Neural crest cell (in vitro differentiated cells): ENCODE data around the gene PLA2G4A. TPM values are rescaled to one million over a fixed set of nuclear protein-coding genes. Genes with fewer than 3 reads are reported as not detected.
A peak's percentile ranks its signal among the peaks of the same experiment; 100 is the strongest.

Source experiments
- DNase-seq: peaks from one replicate; pipeline ENCODE4 v3.0.0; 2021; ENCODE audit warnings: low read depth, mixed read lengths, low spot score
- H3K27ac Mint-ChIP-seq: one replicate; pipeline ENCODE4 v1.8.0; 2021; ENCODE audit warnings: mild to moderate bottlenecking, mixed read lengths; ENCODE audit not compliant: unreplicated experiment
- H3K27me3 Mint-ChIP-seq: 2 replicates; pipeline ENCODE4 v1.8.0; 2021; ENCODE audit warnings: low read depth, mild to moderate bottlenecking, mixed read lengths
- H3K36me3 Mint-ChIP-seq: 2 replicates; pipeline ENCODE4 v1.8.0; 2021; ENCODE audit warnings: low read depth, mild to moderate bottlenecking, mixed read lengths
- H3K4me1 Mint-ChIP-seq: 2 replicates; pipeline ENCODE4 v1.8.0; 2021; ENCODE audit warnings: mixed read lengths
- H3K4me3 Mint-ChIP-seq: one replicate; pipeline ENCODE4 v1.8.0; 2021; ENCODE audit warnings: mild to moderate bottlenecking, mixed read lengths
- H3K9me3 Mint-ChIP-seq: 2 replicates; pipeline ENCODE4 v1.8.0; 2021; ENCODE audit warnings: mixed read lengths
- total RNA-seq: library from RNA; stranded (reverse); gene quantifications from 2 replicates; pipeline ENCODE4 v1.2.1, GENCODE V29; 2021
- TF ChIP-seq, protein P1 (sequence below): fragments of 200-600 bp; sonication (generic); conservative IDR thresholded peaks from 2 replicates; pipeline ENCODE4 v1.5.0; 2021; ENCODE audit warnings: antibody characterized with exemption, mild to moderate bottlenecking

The PLA2G4A gene
- total RNA-seq, 1 donor from 2014 or later: 4.5 TPM

DNA sequence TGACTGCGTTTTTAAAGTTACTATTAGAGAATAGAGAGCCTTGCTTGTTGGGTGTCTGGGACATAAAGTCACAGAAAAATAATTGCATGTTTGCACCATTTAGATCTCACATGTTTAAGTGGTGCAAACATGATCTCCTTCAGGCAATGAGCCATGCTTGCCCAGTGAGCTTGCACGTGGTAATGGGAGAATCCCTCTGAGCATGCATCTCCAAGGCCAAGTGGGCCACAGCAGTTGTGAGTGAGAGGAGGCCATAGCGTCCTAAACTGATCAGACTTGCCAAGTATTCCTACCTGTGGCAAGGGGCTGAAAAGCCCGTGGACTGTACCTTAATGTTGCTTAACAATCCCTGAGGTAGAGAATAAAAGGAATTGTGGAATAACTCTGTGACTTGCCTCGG, 158.3 kb downstream of the PLA2G4A start:
- Mint-ChIP-seq H3K27me3 (no peaks in the 10 kb centered on the region), H3K36me3 (no peaks in the 10 kb centered on the region), H3K27ac (no peak overlapping the region), H3K4me1 (peaks cover 8% of the 10 kb centered on the region), H3K9me3 (no peaks in the 10 kb centered on the region), H3K4me3 (no peak overlapping the region)
- TF ChIP-seq, protein P1, sequence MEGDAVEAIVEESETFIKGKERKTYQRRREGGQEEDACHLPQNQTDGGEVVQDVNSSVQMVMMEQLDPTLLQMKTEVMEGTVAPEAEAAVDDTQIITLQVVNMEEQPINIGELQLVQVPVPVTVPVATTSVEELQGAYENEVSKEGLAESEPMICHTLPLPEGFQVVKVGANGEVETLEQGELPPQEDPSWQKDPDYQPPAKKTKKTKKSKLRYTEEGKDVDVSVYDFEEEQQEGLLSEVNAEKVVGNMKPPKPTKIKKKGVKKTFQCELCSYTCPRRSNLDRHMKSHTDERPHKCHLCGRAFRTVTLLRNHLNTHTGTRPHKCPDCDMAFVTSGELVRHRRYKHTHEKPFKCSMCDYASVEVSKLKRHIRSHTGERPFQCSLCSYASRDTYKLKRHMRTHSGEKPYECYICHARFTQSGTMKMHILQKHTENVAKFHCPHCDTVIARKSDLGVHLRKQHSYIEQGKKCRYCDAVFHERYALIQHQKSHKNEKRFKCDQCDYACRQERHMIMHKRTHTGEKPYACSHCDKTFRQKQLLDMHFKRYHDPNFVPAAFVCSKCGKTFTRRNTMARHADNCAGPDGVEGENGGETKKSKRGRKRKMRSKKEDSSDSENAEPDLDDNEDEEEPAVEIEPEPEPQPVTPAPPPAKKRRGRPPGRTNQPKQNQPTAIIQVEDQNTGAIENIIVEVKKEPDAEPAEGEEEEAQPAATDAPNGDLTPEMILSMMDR: no peak
- DNase-seq: no peak

DNA sequence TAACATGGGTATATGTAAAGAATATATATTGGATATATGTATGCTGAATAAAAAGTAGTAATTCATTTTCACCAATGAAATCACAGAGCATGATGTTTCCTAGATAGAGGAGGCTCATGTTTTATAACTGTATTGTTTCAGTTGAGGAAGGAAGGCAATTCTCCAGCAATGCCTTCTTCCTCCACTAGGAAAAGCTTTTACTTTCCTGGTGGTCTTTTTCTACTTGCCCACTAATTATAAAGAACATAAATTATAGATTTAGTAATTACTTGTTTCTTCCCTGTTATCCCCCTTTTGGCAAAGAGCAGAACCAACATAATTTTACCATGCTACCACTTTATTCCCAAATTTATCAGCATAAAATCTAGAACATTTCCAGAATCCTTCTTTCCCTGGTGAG, 159.0 kb downstream of the PLA2G4A start:
- H3K27me3 Mint-ChIP-seq: no peaks in the 10 kb centered on the region
- H3K4me3 Mint-ChIP-seq: no peak overlapping the region
- DNase-seq: no peak
- H3K4me1 Mint-ChIP-seq: peaks cover 8% of the 10 kb centered on the region
- TF ChIP-seq, protein P1: peak; percentile 45
- H3K36me3 Mint-ChIP-seq: no peaks in the 10 kb centered on the region
- H3K27ac Mint-ChIP-seq: no peak overlapping the region
- H3K9me3 Mint-ChIP-seq: no peaks in the 10 kb centered on the region

GRCh38 chr1:186993996-186994395, 165.2 kb downstream of the PLA2G4A start:
- Mint-ChIP-seq H3K9me3 (no peaks in the 10 kb centered on the region), H3K36me3 (no peaks in the 10 kb centered on the region), H3K4me1 (no peaks in the 10 kb centered on the region), H3K27ac (no peak overlapping the region), H3K4me3 (no peak overlapping the region), H3K27me3 (no peaks in the 10 kb centered on the region)
- DNase-seq: no peak
- TF ChIP-seq, protein P1: no peak

DNA sequence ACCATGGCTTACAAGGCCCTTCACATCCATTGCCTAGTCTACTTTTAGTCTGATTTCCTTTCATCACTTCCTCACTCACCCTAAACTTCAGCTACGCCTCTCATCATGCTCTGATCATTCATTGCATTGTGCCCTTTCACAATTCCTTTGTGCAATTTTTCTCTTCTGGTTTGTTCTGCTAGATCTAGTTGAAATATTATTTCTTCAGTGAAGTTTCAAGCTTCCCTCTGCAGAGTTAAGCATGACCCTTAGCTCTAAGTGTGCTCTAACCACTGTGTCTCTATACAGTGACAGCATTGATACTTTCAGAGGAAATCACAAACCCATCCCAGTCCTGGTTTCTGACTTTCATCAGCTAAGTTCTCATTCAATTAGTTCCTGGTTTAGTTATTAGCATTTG, 166.1 kb downstream of the PLA2G4A start:
- H3K27ac Mint-ChIP-seq: no peak overlapping the region
- no peaks in the 10 kb centered on the region for H3K27me3 Mint-ChIP-seq
- H3K36me3 Mint-ChIP-seq: no peaks in the 10 kb centered on the region
- no peak overlapping the region for H3K4me3 Mint-ChIP-seq
- TF ChIP-seq, protein P1: no peak
- H3K4me1 Mint-ChIP-seq: no peaks in the 10 kb centered on the region
- no peak for DNase-seq
- H3K9me3 Mint-ChIP-seq: no peaks in the 10 kb centered on the region

GRCh38 chr1:186996816-186997215, 168.1 kb downstream of the PLA2G4A start:
- H3K4me1 Mint-ChIP-seq: no peaks in the 10 kb centered on the region
- no peak overlapping the region for H3K27ac Mint-ChIP-seq
- H3K36me3 Mint-ChIP-seq: no peaks in the 10 kb centered on the region
- TF ChIP-seq, protein P1: no peak
- no peak for DNase-seq
- H3K27me3 Mint-ChIP-seq: no peaks in the 10 kb centered on the region
- H3K9me3 Mint-ChIP-seq: no peaks in the 10 kb centered on the region
- H3K4me3 Mint-ChIP-seq: no peak overlapping the region

- Mint-ChIP-seq H3K4me3 (no peak overlapping the region), H3K27me3 (no peaks in the 10 kb centered on the region), H3K4me1 (no peaks in the 10 kb centered on the region), H3K27ac (no peak overlapping the region), H3K9me3 (no peaks in the 10 kb centered on the region), H3K36me3 (peaks cover 2% of the 10 kb centered on the region)
- no peak for DNase-seq
- TF ChIP-seq, protein P1: no peak
Measured at GRCh38 chr1:186997877-186998276, 169.1 kb downstream of the PLA2G4A start.
